Loucy (cell line): Measurements from ENCODE around the gene ZNF41.
A peak's percentile ranks its signal among the peaks of the same experiment; 100 is the strongest.

Source experiments
- H2AFZ ChIP-seq: fragments of 200-600 bp; sonication (generic); 2 replicates; pipeline ENCODE4 v1.6.0; 2016; ENCODE audit warnings: antibody characterized with exemption, mild to moderate bottlenecking, low read length, moderate library complexity
- H3F3A ChIP-seq: fragments of 200-600 bp; 2 replicates; pipeline ENCODE4 v1.6.0; 2016; ENCODE audit warnings: antibody characterized with exemption, low read depth, mild to moderate bottlenecking
- H3K27me3 ChIP-seq: fragments of 200-600 bp; sonication (generic); 2 replicates; pipeline ENCODE4 v1.6.1; 2014; ENCODE audit warnings: low read length, mild to moderate bottlenecking; ENCODE audit not compliant: insufficient read depth, poor library complexity, severe bottlenecking
- H3K36me3 ChIP-seq: fragments of 200-600 bp; sonication (generic); 2 replicates; pipeline ENCODE4 v1.6.1; 2016; ENCODE audit warnings: low read length; ENCODE audit not compliant: insufficient read depth
- H3K4me1 ChIP-seq: fragments of 200-600 bp; sonication (generic); 2 replicates; pipeline ENCODE4 v1.5.1; 2014; ENCODE audit warnings: low read length, mild to moderate bottlenecking; ENCODE audit not compliant: insufficient read depth, poor library complexity, severe bottlenecking
- H3K4me2 ChIP-seq: fragments of 200-600 bp; sonication (generic); 2 replicates; pipeline ENCODE4 v1.6.0; 2014; ENCODE audit warnings: antibody characterized with exemption, low read length, low read depth, mild to moderate bottlenecking; ENCODE audit not compliant: poor library complexity, severe bottlenecking
- H3K4me3 ChIP-seq: fragments of 200-600 bp; sonication (generic); 2 replicates; pipeline ENCODE4 v1.5.1; 2014; ENCODE audit warnings: low read length, mild to moderate bottlenecking, mixed read lengths; ENCODE audit not compliant: poor library complexity, severe bottlenecking
- H3K79me2 ChIP-seq: fragments of 200-600 bp; sonication (generic); 2 replicates; pipeline ENCODE4 v1.6.1; 2014; ENCODE audit warnings: low read length; ENCODE audit not compliant: insufficient read depth
- H3K9ac ChIP-seq: fragments of 200-600 bp; sonication (generic); 2 replicates; pipeline ENCODE4 v1.6.0; 2014; ENCODE audit warnings: mild to moderate bottlenecking, low read depth, low read length, moderate library complexity; ENCODE audit not compliant: poor library complexity, severe bottlenecking
- H3K9me2 ChIP-seq: fragments of 200-600 bp; sonication (generic); replicated peaks from 2 replicates; pipeline ENCODE4 v1.6.1; 2016; ENCODE audit warnings: low read depth, low read length, mixed read lengths
- H3K9me3 ChIP-seq: fragments of 200-600 bp; sonication (generic); 2 replicates; pipeline ENCODE4 v1.6.1; 2014; ENCODE audit warnings: mild to moderate bottlenecking, antibody characterized with exemption, low read length, low read depth; ENCODE audit not compliant: insufficient read depth
- H4K20me1 ChIP-seq: fragments of 200-600 bp; sonication (generic); 2 replicates; pipeline ENCODE4 v1.6.0; 2014; ENCODE audit warnings: antibody characterized with exemption, low read length, mild to moderate bottlenecking; ENCODE audit not compliant: insufficient read depth, poor library complexity, severe bottlenecking
- CTCF ChIP-seq: fragments of 200-600 bp; sonication (generic); conservative IDR thresholded peaks from 2 replicates; pipeline ENCODE4 v1.5.1; 2014; ENCODE audit warnings: mild to moderate bottlenecking, antibody characterized with exemption, low read length
- EZH2phosphoT487 ChIP-seq: fragments of 200-600 bp; IDR thresholded peaks from 2 replicates; pipeline ENCODE4 v1.6.1; 2018; ENCODE audit warnings: antibody characterized with exemption, mild to moderate bottlenecking, moderate library complexity, borderline replicate concordance

The ZNF41 gene

DNA sequence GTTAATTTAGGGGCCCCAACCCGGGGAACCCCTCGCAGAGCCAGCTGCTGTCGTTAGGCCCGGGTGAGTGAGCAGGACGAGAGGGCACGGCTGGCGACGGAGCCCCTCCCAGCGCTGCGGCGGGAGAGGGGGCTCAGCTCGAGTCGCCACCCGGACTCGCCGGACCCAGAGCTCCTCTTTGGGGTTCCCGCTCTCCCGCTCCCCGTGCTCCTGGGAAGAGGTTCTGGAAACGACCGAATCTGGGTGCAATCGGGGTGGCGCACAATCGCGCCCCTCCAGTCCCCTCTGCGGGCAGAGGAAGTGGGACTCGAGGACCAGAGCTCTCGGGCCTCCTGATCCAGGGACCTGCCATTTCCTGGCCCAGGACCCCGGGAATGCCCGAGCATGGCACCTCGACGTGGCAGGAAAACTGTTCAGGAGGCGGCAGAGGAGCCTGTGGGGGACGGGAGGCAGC, 40.7 kb upstream of the ZNF41 start:
- H3K36me3 ChIP-seq: no peaks in the 10 kb centered on the region
- TF ChIP-seq CTCF (no peak), EZH2phosphoT487 (no peak)

GRCh38 chrX:47523297-47523696, 40.3 kb upstream of the ZNF41 start:
- no peaks in the 10 kb centered on the region for H4K20me1 ChIP-seq
- H3K27me3 ChIP-seq: no peaks in the 10 kb centered on the region
- H3K4me1 ChIP-seq: peaks cover 3% of the 10 kb centered on the region
- H3K4me3 ChIP-seq: peak overlapping the region; percentile 75
- H3F3A ChIP-seq: no peaks in the 10 kb centered on the region
- TF ChIP-seq CTCF: peak; percentile 59
- TF ChIP-seq EZH2phosphoT487: no peak
- H3K9me2 ChIP-seq: no peaks in the 10 kb centered on the region
- no peaks in the 10 kb centered on the region for H3K36me3 ChIP-seq
- H3K4me2 ChIP-seq: peak overlapping the region; percentile 85
- H3K79me2 ChIP-seq: no peaks in the 10 kb centered on the region
- peak overlapping the region; percentile 76 for H3K9ac ChIP-seq
- H2AFZ ChIP-seq: peak overlapping the region; percentile 93
- no peaks in the 10 kb centered on the region for H3K9me3 ChIP-seq

More for the DNA sequence above, 40.7 kb upstream of the ZNF41 start:
- Histone ChIP-seq H3K9me3 (no peaks in the 10 kb centered on the region), H2AFZ (peak overlapping the region; percentile 93), H3K9ac (peak overlapping the region; percentile 76), H3K9me2 (no peaks in the 10 kb centered on the region), H3K79me2 (no peaks in the 10 kb centered on the region), H4K20me1 (no peaks in the 10 kb centered on the region), H3K4me3 (peak overlapping the region; percentile 75), H3K4me1 (peaks cover 3% of the 10 kb centered on the region), H3K27me3 (no peaks in the 10 kb centered on the region), H3F3A (no peaks in the 10 kb centered on the region), H3K4me2 (peak overlapping the region; percentile 85)

DNA sequence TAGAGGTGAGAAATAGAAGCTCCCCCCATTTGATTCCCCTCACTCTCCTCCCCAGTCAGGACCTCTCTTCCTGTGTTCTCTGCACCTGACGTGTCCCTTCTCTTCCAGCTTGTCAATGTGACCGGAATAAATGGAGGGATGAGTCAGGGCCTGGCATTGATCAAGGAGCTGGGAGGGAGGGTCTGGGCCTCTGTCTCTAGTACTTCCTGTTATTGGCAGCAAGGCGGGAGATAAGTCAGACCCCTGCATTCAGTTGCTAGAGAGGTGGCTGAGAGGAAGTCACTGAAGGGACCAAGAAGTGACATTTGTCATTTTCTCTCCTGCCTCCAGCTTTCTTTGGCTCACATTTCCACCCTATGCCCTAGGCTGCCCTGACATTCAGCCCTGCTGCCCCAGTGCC, 35.1 kb upstream of the ZNF41 start:
- Histone ChIP-seq H3K9ac (no peak overlapping the region), H3K79me2 (no peaks in the 10 kb centered on the region), H3K9me3 (no peaks in the 10 kb centered on the region), H2AFZ (peak overlapping the region; percentile 43; the same call in 1 of the 2 replicates), H4K20me1 (no peaks in the 10 kb centered on the region), H3F3A (no peaks in the 10 kb centered on the region), H3K4me3 (no peak overlapping the region), H3K27me3 (no peaks in the 10 kb centered on the region), H3K4me1 (peaks cover 2% of the 10 kb centered on the region), H3K4me2 (no peak overlapping the region), H3K36me3 (no peaks in the 10 kb centered on the region), H3K9me2 (no peaks in the 10 kb centered on the region)
- TF ChIP-seq CTCF (no peak), EZH2phosphoT487 (no peak)
